Peyer's patch (tissue), 4 donors: ENCODE results near the gene SOX8. TPM values are rescaled to one million over a fixed set of nuclear protein-coding genes. Genes with fewer than 3 reads are reported as not detected.

Experiments
- DNase-seq, 3 donors: peaks; one replicate each; pipeline ENCODE4 v3.0.0-alpha.2; 2017 to 2019
- H3K27ac ChIP-seq, 4 donors: fragments of 200-600 bp; sonication (generic); one replicate each; pipeline ENCODE4 v1.5.1; 2016 to 2019
- H3K27me3 ChIP-seq, 2 donors: fragments of 200-600 bp; sonication (generic); one replicate each; pipeline ENCODE4 v1.5.1; 2019
- H3K36me3 ChIP-seq, 3 donors: fragments of 200-600 bp; sonication (generic); one replicate each; pipeline ENCODE4 v1.5.1; 2016 to 2019
- H3K4me1 ChIP-seq, 4 donors: fragments of 200-600 bp; sonication (generic); one replicate each; pipeline ENCODE4 v1.5.1; 2016 to 2019
- H3K4me3 ChIP-seq, 4 donors: fragments of 200-600 bp; sonication (generic); 1 replicate in 3 of 4; 2 replicates in 1 of 4; pipeline ENCODE4 v1.5.1; 2016 to 2019; ENCODE audit warnings: mild to moderate bottlenecking in 1 of 4
- H3K9me3 ChIP-seq, 4 donors: fragments of 200-600 bp; sonication (generic); one replicate each; pipeline ENCODE4 v1.5.1; 2016 to 2019; ENCODE audit warnings: mild to moderate bottlenecking in 1 of 4
- POLR2A ChIP-seq, 2 donors: fragments of 450-650 bp; IDR thresholded peaks; one replicate each; pipeline ENCODE4 v1.5.1; 2017; ENCODE audit warnings: antibody characterized with exemption in 2 of 2, mild to moderate bottlenecking in 2 of 2, moderate library complexity in 2 of 2
- total RNA-seq, 4 donors: library from RNA; depleted of rRNA; stranded (reverse); fragments of >200 nt; gene quantifications; one replicate each; pipeline ENCODE4 v1.1.0, GENCODE V29; 2016
- TF ChIP-seq, protein P1 (sequence below), 6 experiments: fragments of 450-650 bp in 4 of 6; fragments of 200-600 bp in 2 of 6; sonication (generic) in 1 of 6; IDR thresholded peaks; one replicate each; pipeline ENCODE4 v1.5.1; 2017 to 2019; ENCODE audit warnings: antibody characterized with exemption in 6 of 6, mild to moderate bottlenecking in 3 of 6, moderate library complexity in 1 of 6

Gene SOX8
- total RNA-seq, 4 donors from 2014 or later: 0.27 to 3.3 (median 1.1) TPM; not detected in 1

DNA sequence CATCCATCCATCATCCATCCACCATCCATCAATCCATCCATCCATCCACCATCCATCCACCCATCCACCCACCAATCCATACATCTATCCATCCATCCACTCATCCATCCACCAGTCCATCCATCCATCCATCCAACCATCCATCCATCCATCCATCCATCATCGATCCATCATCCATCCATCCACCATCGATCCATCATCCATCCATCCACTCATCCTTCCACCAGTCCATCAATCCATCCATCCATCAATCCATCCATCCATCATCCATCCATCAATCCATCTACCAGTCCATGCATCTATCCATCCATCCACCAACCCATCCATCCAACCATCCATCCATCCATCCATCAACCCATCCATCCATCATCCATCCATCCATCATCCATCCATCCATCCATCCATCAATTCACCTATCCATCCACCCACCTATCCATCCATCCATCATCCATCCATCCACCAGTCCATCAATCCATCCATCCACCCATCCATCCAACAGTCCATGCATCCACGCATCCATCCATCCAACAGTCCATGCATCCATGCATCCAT lies 51.6 kb downstream of the SOX8 start:
- no peaks in the 10 kb centered on the region for H3K4me1 ChIP-seq

DNA sequence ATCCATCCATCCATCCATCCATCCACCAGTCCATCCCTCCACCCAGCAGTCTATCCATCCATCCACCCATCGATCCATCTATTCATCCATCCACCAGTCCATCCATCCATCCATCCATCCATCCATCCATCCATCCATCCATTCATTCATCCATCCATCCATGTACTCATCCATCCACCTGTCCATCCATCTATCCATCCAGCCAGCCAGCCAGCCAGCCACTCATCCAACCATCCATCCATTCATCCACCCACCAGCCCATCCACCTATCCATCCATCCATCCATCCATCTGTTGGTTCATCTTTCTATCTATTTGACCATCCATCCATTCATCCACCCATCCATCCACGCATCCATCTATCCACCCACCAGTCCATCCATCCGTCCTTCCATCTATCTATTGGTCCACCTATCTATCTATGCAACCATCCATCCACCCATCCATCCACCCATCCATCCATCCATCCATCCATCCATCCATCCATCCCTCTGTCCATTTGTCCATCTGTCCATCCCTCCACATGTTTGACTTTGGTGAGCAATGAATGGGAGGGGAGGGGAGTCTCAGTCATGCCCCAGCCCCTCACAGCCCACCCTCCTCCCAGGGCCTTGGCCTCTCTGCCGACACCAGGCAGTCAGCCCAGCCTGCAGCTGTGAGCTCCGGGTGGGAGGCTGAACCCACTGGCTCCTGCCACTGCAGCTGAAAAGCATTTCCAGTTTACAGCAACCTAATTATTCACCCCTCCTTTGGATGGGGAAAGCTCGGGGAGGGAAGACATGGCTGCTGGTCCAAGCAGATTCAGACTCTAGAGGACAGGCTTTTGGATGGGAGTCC lies 52.9 kb downstream of the SOX8 start:
- Histone ChIP-seq H3K27ac (no peak overlapping the region), H3K4me3 (no peak overlapping the region), H3K4me1 (no peaks in the 10 kb centered on the region), H3K36me3 (no peaks in the 10 kb centered on the region), H3K9me3 (no peaks in the 10 kb centered on the region), H3K27me3 (no peaks in the 10 kb centered on the region)
- TF ChIP-seq POLR2A (IDR thresholded peaks at IDR 0.05): no peak
- DNase-seq: no peak

More for the DNA sequence above, 51.6 kb downstream of the SOX8 start:
- no peak overlapping the region for H3K4me3 ChIP-seq
- no peak overlapping the region for H3K27ac ChIP-seq
- H3K27me3 ChIP-seq: no peaks in the 10 kb centered on the region
- no peak for TF ChIP-seq POLR2A (IDR thresholded peaks at IDR 0.05)
- TF ChIP-seq, protein P1, sequence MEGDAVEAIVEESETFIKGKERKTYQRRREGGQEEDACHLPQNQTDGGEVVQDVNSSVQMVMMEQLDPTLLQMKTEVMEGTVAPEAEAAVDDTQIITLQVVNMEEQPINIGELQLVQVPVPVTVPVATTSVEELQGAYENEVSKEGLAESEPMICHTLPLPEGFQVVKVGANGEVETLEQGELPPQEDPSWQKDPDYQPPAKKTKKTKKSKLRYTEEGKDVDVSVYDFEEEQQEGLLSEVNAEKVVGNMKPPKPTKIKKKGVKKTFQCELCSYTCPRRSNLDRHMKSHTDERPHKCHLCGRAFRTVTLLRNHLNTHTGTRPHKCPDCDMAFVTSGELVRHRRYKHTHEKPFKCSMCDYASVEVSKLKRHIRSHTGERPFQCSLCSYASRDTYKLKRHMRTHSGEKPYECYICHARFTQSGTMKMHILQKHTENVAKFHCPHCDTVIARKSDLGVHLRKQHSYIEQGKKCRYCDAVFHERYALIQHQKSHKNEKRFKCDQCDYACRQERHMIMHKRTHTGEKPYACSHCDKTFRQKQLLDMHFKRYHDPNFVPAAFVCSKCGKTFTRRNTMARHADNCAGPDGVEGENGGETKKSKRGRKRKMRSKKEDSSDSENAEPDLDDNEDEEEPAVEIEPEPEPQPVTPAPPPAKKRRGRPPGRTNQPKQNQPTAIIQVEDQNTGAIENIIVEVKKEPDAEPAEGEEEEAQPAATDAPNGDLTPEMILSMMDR (IDR thresholded peaks at IDR 0.05): no peak
- no peaks in the 10 kb centered on the region for H3K9me3 ChIP-seq
- DNase-seq: no peak
- no peaks in the 10 kb centered on the region for H3K36me3 ChIP-seq

DNA sequence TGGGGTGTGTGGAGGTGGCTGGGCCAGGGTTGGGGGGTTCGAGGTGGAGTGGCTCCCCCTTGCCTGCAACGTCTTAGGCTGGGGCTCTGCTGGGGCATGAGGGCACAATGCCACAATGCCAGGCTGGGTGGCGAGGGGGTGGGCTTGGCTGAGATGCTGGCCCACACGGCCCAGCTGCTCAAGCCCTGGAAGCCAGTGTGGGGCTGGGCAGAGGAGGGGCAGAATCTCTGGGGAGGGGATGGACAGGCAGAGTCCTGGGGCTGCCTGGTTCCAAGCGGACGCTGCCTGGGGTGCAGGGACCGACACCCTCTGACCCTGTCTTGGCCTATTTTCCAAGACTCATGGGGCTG lies 53.5 kb downstream of the SOX8 start:
- no peak overlapping the region for H3K4me3 ChIP-seq
- no peaks in the 10 kb centered on the region for H3K27me3 ChIP-seq
- H3K36me3 ChIP-seq: no peaks in the 10 kb centered on the region
- H3K4me1 ChIP-seq: no peaks in the 10 kb centered on the region
- TF ChIP-seq, protein P1 (IDR thresholded peaks at IDR 0.05): no peak
- no peak for TF ChIP-seq POLR2A (IDR thresholded peaks at IDR 0.05)
- H3K27ac ChIP-seq: no peak overlapping the region
- H3K9me3 ChIP-seq: no peaks in the 10 kb centered on the region
- no peak for DNase-seq

DNA sequence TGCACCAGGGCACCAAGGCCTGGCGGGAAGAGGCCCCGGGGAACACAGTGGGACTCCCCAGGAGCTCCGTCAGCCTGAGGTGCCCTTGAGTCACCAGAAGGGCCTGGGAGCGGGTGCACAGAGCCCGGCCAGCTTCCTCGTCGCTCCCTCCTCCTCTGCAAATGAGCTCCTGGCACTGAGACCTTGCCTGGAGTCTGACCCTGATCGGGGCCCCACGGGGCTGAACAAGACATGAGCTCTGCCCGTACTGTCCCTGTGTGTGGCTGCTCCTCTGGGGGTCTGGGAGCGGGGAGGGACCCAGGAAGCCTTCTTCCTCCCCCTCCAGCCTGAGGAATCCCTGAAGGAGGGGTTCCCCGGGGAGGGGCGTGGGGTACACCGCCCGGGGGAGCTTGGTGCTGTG lies 54.6 kb downstream of the SOX8 start:
- no peak overlapping the region for H3K27ac ChIP-seq
- no peaks in the 10 kb centered on the region for H3K36me3 ChIP-seq
- no peak overlapping the region for H3K4me3 ChIP-seq
- TF ChIP-seq, protein P1 (IDR thresholded peaks at IDR 0.05): no peak
- no peak for TF ChIP-seq POLR2A (IDR thresholded peaks at IDR 0.05)
- H3K27me3 ChIP-seq: no peaks in the 10 kb centered on the region
- no peaks in the 10 kb centered on the region for H3K9me3 ChIP-seq
- no peak for DNase-seq
- H3K4me1 ChIP-seq: no peaks in the 10 kb centered on the region

Other genes starting within 250 kb of the SOX8 start
- gene CIAO3, start 240.8 kb upstream of the SOX8 start, total RNA-seq: 100 to 1,000 TPM in 2 of 4 donors, 10 to 100 TPM in 2; 73.4 to 164 (median 117) TPM
- 1 to 10 TPM in 3 of 4 donors, not detected in 1; 2.6 to 7.7 (median 5.4) TPM for gene MSLN, start 221.0 kb upstream of the SOX8 start, total RNA-seq
- 10 to 100 TPM; 31.0 to 42.1 (median 37.4) TPM for gene RPUSD1, start 193.4 kb upstream of the SOX8 start, total RNA-seq
- gene CHTF18, start 193.2 kb upstream of the SOX8 start, total RNA-seq: 10 to 100 TPM; 12.1 to 91.6 (median 19.0) TPM
- 1 to 10 TPM in 1 of 4 donors, not detected in 3; 1.9 TPM for gene GNG13, start 181.0 kb upstream of the SOX8 start, total RNA-seq
- gene LMF1, start 10.8 kb upstream of the SOX8 start, total RNA-seq: 10 to 100 TPM; 16.3 to 85.4 (median 54.6) TPM
- 1 to 10 TPM in 2 of 4 donors, not detected in 2; 1.5 to 2.1 TPM for gene SSTR5, start 91.0 kb downstream of the SOX8 start, total RNA-seq
- gene C1QTNF8, start 114.5 kb downstream of the SOX8 start, total RNA-seq: not detected
- gene CACNA1H, start 171.3 kb downstream of the SOX8 start, total RNA-seq: 10 to 100 TPM in 2 of 4 donors, 1 to 10 TPM in 2; 4.0 to 28.9 (median 9.7) TPM
- 10 to 100 TPM; 16.4 to 44.6 (median 29.5) TPM for gene TPSG1, start 243.5 kb downstream of the SOX8 start, total RNA-seq
- gene TPSB2, start 248.4 kb downstream of the SOX8 start, total RNA-seq: 10 to 100 TPM; 14.9 to 89.7 (median 50.4) TPM